GM19240 (cell line): ENCODE data around the gene MED12L.
"Not testable (repeated sequence)": the region's sequence is repeated elsewhere in the genome, so short reads cannot be mapped to it uniquely, and the experiment has no call there.

Source experiments
- DNase-seq: peaks from one replicate; pipeline ENCODE4 v3.0.0; 2011; ENCODE audit warnings: low spot score; ENCODE audit not compliant: insufficient read length

The MED12L gene

DNA sequence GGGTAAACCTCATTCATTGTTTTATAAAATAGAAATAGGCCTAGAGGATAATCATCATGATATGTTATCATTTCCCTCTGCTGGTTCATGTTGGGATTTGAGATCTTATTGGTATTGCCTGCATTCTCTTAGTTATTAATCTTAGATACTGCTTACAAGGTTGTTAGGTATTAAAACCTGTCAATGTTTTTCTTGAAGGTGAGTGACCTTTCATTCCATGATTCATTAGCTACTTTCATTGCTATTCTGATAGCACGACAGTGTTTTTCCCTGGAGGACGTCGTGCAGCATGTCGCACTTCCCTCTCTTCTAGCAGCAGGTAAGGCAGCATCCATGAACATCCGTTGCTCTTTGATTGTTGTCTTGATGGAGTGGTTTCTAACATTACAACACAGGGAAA is 282.0 kb downstream of the MED12L start:
- no peak for DNase-seq

DNA sequence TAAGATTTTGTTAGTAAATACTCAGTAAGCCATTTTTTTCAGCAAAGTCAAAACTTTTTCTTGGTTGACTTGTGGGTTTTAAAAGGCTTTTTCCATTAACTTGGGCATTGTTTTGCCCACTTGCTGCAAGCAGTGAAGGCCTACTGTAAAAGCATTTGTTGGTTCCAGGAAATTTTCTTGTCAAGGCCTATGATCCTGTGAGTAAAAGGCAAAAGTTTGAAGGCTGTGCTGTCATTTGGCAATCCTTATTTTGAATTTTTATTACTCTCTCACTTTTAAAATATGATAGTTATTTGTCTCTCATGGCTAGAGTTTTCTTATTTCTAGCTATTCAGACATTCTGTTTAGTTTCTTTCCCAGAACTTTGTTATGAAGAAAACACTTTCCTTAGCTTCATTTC is 286.1 kb downstream of the MED12L start:
- DNase-seq, result no peak

DNA sequence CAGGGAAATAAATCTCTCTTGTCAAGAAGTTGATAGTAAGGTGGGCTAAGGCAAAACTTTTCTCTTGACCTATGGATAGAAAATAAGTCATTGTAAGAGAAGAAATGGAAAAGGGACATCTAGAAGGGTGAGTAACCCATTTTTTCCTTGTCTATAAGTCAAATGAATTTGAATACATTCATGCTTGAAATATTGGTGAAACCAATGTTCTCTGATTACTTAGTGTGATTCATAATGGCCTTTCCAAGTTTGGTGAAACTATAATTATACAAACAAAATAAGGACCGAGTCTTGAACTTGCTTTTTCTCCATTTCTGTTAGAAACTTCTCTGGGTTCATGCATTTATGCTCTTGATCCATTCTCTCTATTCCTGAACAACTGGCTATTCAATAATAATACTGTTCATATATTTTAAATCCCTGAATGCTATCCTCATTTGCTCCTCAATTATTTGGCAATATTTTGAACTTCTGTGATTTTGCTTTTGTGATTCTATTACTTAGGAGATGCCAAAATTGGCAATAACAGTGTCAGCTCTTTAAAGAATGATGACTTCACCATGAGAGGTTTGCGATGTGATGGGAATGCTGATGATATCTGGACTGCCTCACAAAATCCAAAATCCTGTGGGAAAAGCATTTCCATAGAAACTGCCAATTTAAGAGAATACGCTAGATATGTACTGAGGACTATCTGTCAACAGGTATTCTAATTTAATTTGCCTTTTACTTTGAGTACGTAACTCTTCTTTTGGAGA is 286.8 kb downstream of the MED12L start:
- no peak for DNase-seq

DNA sequence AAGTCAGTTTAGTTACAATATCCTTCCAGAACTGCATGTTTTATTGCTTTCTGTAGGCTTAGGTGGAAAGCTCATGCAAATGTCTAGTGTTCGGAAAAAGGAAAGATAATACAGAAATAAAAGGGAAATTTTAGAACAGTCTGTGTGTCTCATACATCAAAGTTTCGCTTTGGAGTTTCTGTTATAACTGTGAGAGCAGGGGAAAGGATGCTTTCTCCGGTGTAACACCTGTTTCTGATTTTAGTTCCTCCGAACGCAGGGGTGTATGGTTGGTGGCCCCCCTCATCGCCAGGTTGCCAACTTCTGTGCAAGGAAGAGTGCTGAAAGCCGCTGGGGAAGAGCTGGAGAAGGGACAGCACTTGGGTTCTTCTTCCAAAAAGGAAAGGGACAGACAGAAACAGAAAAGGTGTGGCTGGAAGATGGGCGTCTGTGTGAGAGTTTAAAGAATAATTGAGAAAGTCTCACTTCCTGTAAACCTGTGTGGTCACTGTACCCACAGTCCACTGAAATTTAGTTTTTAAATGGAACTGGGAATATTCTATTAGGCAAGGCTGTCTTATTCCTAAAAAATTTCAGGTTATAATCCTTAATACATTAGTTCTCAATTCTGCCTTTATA is 292.4 kb downstream of the MED12L start:
- no peak for DNase-seq

DNA sequence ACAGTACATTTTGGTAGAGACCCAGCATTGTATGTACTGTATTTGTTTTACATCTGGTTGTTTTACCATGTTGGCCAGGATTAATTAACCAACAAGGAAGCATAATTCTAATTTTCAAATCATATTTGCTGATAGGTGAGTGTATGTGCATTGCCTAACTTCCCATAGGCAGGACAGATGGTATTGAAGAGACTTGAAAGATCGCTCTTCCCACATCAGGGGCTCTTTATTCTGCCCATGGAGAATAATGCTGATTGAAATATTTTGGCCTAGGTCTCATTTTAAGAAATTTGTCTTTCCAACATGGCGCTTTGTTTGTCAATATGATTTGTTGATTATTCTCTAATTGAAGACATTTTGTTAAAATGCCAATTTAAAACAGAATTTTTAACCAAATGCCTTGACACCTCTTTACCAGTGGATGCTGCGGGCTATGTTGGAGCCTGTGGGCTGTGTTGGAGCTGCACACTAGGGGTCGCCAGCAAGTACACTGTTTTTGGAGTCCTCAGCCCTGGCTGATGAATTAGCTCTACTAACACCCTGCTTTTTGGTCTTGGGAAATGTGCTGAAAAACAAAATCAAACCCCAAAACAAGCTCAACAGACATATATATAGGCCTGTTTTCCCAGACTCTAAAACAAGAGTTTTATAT is 293.7 kb downstream of the MED12L start:
- no peak for DNase-seq

DNA sequence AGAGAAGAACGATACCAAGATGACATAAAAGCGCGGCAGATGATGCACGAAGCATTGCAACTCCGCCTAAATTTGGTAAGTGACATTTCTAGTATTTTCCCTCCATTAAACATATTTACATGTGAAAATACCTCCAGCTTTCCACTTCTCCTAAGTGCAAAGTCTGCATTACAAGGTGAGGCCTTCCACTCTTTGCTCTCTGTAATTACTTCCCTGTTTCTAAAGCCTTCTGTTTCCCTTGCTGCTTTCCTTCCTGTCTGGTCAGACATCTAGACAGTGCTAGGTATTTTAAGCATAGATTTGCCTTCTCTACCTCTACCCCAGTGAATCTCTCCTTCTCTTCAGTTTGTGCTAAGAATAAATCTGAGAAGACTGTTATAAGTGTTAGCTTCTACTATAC is 297.2 kb downstream of the MED12L start:
- DNase-seq, result no peak

DNA sequence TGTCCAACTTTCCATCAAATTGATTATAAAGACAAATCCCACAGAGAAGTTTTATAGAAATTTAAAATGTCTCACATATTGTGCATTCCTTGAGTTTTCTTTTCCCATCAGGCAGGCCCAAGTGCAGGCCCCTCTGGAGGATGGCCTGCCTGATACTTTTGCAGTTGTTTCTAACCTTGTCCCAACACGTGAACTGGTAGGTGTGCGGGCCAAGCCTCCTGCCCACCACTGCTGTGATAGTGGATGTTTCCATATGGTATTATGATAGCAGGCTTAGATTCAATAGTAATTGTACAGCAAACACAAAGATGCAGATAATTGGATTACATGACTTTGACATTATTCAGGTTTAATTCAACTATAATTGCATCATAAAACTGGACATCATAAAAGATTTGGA is 297.6 kb downstream of the MED12L start:
- DNase-seq, result no peak

DNA sequence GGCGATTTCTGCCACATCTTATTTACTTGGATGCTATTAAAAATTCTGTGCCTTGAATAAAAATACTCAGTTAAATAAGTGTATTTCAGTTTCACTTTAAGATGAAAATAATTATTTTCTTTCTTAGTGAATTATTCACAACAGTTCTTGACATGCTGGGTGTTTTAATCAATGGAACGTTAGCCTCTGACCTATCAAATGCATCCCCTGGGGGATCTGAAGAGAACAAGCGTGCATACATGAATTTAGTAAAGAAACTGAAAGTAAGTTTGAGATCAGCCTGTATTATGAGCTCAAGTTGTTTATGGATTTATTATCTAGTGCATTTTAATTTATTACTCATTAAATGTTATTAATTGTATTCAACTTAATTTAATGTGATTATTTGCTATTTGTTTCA is 298.5 kb downstream of the MED12L start:
- DNase-seq, result no peak

DNA sequence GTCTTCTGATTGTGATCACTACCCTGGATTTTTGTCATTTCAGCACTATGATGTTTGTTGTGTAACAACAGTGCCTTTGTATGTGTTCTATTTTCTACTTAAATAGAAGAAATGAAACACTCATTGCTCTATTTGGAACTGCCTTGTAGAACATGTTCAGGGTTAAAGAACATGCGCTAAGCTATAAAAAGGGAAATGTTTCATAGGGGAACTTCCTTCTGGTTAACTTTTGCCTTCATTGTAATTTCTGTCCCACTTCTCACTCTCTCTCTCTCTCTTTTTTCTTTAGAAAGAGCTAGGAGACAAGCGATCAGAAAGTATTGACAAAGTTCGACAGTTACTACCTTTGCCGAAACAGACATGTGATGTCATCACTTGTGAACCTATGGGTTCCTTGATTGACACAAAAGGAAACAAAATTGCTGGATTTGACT is 299.3 kb downstream of the MED12L start, which contains the start of gene P2RY12:
P2RY12 (minus strand) TSS at position 13 of the 434 bp plus-strand sequence. CDS start 45,908 bp downstream, outside the sequence.
- no peak for DNase-seq

DNA sequence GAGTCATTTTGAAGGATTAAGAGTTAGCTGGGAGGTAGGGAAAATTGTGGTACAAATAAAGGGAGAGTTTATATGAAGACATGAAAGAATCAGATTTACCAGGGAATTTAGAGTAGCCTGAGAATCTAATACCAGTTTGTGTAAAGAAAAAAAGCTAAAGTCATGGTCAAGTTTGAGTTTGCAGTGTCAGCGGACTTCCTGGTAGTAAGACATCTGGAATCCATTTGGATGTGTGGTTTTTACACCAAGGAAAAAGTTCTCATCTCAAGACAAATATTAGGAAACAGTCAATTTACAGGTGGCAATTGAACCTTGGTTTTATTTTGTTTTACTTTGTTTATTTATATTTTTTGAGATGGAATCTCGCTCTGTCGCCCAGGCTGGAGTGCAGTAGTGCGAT is 300.6 kb downstream of the MED12L start:
- DNase-seq, result no peak

DNA sequence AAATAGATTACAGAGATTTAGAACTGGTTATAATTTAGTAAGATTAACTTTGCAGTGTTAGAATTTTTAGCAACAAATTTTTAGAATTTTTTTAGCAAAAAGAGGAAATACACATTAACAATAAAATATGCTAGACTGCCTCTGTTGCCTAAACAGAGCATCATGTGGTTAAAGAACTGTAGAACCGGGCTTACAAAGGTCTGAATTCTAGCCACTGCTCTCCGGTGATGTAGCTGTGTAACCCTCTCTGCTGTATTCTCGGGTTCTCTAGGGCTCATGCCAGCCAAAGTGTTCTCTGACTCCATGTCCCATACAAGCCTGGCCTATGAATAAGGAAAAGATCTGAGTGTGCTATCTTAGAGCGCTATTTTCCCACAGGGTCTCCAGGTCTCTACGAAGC is 302.0 kb downstream of the MED12L start:
- DNase-seq, result no peak

DNA sequence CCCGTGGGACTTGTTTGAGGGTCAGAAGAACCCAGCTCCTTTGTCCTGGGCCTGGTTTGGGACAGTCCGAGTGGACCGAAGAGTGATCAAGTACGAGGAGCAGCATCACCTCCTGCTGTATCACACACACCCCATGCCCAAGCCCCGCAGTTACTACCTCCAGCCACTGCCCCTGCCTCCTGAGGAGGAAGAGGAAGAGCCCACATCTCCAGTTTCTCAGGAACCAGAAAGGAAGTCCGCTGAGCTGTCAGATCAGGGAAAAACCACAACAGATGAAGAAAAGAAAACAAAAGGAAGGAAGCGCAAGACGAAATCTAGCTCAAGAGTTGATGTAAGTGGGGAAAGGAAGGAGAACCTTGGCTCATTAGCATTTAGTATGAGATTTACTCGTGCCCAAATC is 302.4 kb downstream of the MED12L start:
- no peak for DNase-seq

DNA sequence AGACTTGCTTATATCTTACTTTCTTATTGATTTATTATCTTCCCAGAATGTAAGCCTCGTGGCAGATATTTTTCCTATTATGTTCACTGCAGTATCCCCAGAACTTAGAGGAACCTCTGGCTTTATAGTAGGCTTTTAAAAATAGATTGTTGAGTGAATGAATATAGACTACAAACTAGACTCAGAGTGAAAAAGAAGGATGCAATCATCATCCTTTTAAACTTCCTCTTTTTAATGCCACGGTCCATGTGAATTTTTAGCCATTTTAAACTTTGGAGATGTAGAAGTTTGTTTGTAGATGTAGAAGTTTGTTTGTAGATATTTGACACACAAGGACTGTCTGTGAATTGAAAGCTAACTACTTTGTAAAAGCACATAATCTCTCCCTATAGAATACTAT is 306.3 kb downstream of the MED12L start:
- DNase-seq, result no peak

DNA sequence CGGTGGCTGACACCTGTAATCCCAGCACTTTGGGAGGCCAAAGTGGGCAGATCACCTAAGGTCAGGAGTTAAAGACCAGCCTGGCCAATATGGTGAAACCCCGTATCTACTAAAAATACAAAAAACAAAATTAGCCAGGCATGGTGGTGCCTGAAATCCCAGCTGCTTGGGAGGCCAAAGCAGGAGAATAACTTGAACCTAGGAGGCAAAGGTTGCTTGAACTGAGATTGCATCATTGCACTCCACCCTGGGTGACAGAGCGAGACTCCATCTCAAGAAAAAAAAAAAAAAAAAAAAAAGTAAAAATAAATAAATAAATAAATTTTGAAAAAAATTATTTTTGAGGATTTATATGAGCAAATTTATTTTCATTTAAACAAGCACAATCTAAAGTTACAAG is 306.7 kb downstream of the MED12L start:
- DNase-seq, result not testable (repeated sequence)

DNA sequence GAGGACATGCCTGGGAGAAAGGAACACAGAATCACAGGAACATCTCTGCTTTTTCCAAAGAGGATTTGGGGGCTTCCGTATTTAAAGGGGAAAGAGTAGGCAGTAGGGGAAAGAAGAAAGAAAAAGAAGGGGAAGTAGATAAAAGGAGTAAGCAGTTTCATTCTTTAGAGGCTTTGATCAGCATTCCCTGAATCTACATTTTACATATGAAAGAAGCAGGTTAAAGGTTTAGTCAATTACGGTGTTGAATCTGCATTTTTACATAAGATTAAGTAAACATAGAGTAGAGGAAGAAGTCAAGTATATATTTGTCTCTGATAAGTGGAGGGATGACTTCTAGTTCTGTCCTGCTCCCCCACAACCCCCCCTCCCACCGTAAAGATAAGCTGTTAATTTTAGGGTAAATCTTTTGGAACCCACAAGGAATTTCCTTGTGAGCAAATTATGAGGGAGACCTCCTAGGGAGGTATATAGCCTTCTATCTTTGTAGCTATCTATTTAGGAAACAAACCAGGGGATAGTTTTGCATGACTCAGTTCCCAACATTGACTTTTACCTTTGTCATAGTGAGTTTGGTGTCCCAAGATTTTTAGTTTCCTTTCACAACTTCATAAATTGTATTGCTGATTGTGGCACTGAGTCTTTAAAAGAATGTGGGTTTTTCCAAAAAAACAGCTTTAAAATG is 307.8 kb downstream of the MED12L start:
- no peak for DNase-seq

DNA sequence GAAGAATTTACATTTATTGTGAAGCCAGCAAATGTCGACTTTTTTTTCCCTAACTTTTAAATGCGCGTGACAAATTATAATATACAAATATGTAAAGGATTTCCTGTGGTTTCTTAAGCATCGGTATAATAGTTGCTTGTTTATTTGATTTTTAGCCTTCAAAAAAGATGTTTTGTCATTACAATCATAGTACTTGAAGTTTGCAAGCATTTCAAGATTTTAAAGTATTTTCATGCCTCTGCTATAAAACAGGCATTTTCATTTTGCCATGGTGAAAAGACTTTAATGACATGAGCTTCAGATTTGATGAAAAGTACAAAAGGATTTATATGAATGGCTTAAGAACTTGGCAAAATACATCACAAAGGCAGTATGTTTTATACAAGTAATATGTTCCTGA is 308.5 kb downstream of the MED12L start:
- DNase-seq, result no peak

DNA sequence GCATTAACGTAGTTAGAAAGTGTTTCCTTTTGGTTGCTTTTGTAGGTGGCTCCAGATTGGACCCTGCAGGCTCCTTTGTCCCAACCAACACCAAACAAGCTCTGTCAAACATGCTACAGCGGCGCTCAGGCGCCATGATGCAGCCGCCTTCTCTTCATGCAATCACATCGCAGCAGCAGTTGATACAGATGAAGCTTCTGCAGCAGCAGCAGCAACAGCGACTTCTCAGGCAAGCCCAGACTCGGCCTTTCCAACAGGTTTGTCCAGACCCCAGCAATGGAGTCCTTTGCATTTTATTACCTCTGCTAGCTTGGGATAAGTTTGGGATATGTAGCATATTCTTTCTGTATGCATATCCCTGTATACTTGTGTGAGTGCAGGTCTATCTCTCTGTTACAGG is 309.1 kb downstream of the MED12L start:
- no peak for DNase-seq

DNA sequence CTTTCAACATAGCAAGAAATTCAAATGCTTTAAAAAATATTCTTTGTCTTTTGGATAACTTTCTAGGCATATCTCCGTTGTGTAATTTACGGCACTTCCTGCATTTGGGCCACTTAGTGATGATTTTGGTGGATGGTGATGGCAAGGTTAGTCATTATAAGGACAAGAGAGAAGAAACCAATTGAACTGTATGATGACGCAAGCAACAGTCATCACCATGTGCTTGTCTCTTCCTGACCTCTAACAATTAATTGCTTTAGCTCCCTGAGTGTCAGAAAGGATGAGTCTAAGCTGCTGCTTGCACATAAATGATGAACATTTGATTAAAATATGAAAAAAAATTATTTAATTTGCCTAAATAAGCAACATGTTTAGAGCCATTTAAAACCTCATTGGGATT is 310.3 kb downstream of the MED12L start:
- no peak for DNase-seq

DNA sequence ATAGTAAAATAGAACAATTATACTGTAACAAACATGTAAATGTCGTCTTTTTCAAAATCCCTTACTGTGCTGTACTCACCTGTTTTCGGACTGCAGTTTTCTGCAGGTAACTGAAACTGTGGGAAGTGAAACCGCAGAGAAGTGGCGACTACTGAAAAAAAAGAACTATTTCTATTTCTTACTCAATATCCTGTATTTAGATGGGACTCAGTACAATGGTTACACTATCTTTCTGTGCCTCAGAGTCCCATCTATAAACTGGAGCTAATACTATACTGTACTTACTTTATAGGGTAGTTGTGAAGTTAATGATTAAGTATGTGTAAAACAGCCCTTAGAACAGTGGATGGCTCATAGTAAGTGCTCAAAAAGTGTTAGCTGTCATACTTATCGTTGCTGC is 313.4 kb downstream of the MED12L start:
- no peak for DNase-seq

DNA sequence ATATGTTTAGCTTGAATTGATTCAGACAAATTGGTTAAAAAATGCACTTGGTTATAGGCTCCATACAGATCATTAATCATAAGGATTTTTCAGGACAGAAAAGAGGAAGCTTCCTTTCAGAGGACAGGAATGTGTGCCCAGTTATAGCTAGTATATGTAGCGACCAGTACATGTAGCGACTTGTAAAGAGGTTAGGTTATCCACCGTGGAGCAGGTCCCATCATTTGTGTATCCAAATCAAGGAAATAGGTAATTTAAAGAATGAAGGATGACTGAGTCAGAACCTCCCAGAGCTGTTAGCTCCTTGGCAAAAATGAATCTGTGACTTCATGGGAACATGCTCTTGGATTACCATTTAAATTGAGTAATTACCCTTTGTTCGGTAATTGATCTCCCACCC is 314.9 kb downstream of the MED12L start:
- no peak for DNase-seq

DNA sequence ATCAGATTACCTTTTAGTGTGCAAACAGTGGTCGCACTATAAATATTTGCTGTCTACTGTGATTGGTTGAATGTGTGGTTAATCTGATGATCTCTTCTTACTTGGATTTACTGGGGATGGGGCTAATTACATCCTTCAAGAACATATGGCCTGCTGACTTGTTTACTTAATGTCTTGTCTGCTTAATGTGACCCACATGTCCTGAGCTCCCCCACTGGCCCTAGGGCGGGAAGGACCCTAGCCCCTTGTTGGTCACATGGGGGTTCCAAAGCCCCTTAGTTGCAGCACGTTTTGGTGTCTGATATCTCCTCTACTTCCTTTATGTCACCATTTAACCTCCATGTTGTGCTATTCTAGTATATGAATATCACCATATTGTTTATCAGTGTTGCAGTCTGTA is 316.9 kb downstream of the MED12L start:
- DNase-seq, result no peak

DNA sequence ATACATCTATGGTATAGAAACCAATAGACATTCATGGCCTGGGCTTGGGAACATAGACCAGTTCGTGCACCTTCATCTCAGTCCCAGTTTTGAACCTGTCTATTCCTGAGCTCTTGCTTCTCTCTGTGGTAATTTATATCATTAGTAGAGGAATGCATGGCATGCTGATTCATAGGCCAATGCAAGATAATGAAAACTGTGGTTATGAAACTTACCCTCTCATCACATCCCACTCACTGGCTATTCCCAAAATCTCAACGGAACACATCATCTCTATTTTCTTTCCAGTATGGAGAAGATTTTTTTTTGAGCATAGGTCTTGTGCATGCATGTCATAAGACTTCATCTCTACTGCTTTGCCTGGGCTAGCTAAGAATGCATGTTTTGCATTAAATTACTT is 317.8 kb downstream of the MED12L start:
- DNase-seq, result no peak
